HG03342 (cell line): ENCODE measurements around the gene HNRNPLL.

Experiments used
- ATAC-seq: cut with Tn5 transposase; IDR thresholded peaks from one replicate; pipeline ENCODE4 v1.9.1; 2021; ENCODE audit warnings: mild to moderate bottlenecking, moderate library complexity; ENCODE audit not compliant: unreplicated experiment

Gene HNRNPLL

GRCh38 chr2:38598200-38598990 lies 4.3 kb downstream of the HNRNPLL start:
- no peak for ATAC-seq

- ATAC-seq, result no peak
These were observed 5.6 kb downstream of the HNRNPLL start for GRCh38 chr2:38597115-38597514.

GRCh38 chr2:38596229-38596628 lies 6.5 kb downstream of the HNRNPLL start:
- no peak for ATAC-seq

GRCh38 chr2:38592951-38593350 lies 9.8 kb downstream of the HNRNPLL start:
- ATAC-seq, result no peak

- ATAC-seq, result no peak
These were observed 11.6 kb downstream of the HNRNPLL start for GRCh38 chr2:38591152-38591551.

GRCh38 chr2:38590053-38590452 lies 12.7 kb downstream of the HNRNPLL start:
- ATAC-seq, result no peak

GRCh38 chr2:38586931-38587330 lies 15.8 kb downstream of the HNRNPLL start:
- ATAC-seq, result no peak

- no peak for ATAC-seq
These were observed 17.8 kb downstream of the HNRNPLL start for GRCh38 chr2:38584881-38585280.

GRCh38 chr2:38583994-38584393 lies 18.7 kb downstream of the HNRNPLL start:
- no peak for ATAC-seq

GRCh38 chr2:38583524-38583923 lies 19.2 kb downstream of the HNRNPLL start:
- no peak for ATAC-seq

- peak; percentile 48 for ATAC-seq
These were observed 21.3 kb downstream of the HNRNPLL start for GRCh38 chr2:38581193-38582147.

GRCh38 chr2:38580115-38580636 lies 22.6 kb downstream of the HNRNPLL start:
- no peak for ATAC-seq

GRCh38 chr2:38578832-38579231 lies 23.9 kb downstream of the HNRNPLL start:
- ATAC-seq, result no peak

- no peak for ATAC-seq
These were observed 28.4 kb downstream of the HNRNPLL start for GRCh38 chr2:38574278-38574677.

GRCh38 chr2:38572167-38572566 lies 30.6 kb downstream of the HNRNPLL start:
- no peak for ATAC-seq

- ATAC-seq, result no peak
These were observed 31.5 kb downstream of the HNRNPLL start for GRCh38 chr2:38571193-38571592.

- no peak for ATAC-seq
These were observed 33.8 kb downstream of the HNRNPLL start for GRCh38 chr2:38568724-38569436.

GRCh38 chr2:38565333-38565732 lies 37.4 kb downstream of the HNRNPLL start:
- ATAC-seq, result no peak

- no peak for ATAC-seq
These were observed 41.0 kb downstream of the HNRNPLL start for GRCh38 chr2:38561691-38562090.

GRCh38 chr2:38560092-38560491 lies 42.6 kb downstream of the HNRNPLL start:
- no peak for ATAC-seq

- ATAC-seq, result no peak
These were observed 44.7 kb downstream of the HNRNPLL start for GRCh38 chr2:38557981-38558380.
